Measurements from ENCODE around the gene SETMAR.

- TF ChIP-seq CTCF (IDR thresholded peaks at IDR 0.05) (no peak), EZH2 (IDR thresholded peaks at IDR 0.05) (no peak)
Observed at GRCh38 chr3:4270720-4271119, 32.4 kb upstream of the SETMAR start.
